Measurements from ENCODE around the gene FLYWCH2. TPM values are rescaled to one million over a fixed set of nuclear protein-coding genes. Genes with fewer than 3 reads are reported as not detected.

The FLYWCH2 gene
- total and polyA plus RNA-seq, 9 of the 15 experiments (the other 6 are each of a cell fraction or from before 2014, with no cell fraction given) = 0.70 to 55.5 (median 7.6) TPM

DNA sequence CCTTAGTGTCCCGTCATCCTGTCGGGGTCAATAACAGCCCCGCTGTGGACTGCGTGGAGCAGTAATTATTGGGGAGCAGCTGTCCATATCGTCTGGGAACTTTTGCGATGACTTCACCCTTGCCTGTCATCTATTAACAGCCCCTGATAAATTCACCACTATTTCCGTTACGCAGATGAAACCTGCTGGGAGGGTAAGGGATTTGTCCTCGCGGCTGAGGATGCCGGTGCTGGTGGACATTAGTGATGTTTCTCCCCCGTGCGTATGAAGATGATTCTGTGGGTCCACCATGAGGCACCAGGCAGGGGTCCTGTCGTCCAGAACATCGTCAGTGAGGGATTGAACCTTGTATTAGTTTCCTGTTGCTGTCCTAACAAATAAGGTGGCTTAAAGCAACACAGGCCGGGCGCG lies 1.0 kb downstream of the FLYWCH2 start (continued):
- TF ChIP-seq, protein P1, sequence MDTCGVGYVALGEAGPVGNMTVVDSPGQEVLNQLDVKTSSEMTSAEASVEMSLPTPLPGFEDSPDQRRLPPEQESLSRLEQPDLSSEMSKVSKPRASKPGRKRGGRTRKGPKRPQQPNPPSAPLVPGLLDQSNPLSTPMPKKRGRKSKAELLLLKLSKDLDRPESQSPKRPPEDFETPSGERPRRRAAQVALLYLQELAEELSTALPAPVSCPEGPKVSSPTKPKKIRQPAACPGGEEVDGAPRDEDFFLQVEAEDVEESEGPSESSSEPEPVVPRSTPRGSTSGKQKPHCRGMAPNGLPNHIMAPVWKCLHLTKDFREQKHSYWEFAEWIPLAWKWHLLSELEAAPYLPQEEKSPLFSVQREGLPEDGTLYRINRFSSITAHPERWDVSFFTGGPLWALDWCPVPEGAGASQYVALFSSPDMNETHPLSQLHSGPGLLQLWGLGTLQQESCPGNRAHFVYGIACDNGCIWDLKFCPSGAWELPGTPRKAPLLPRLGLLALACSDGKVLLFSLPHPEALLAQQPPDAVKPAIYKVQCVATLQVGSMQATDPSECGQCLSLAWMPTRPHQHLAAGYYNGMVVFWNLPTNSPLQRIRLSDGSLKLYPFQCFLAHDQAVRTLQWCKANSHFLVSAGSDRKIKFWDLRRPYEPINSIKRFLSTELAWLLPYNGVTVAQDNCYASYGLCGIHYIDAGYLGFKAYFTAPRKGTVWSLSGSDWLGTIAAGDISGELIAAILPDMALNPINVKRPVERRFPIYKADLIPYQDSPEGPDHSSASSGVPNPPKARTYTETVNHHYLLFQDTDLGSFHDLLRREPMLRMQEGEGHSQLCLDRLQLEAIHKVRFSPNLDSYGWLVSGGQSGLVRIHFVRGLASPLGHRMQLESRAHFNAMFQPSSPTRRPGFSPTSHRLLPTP (IDR thresholded peaks at IDR 0.05; ENCODE audit: borderline replicate concordance, extremely low read depth, insufficient read length) = no peak
- TF ChIP-seq CBX8 (IDR thresholded peaks at IDR 0.05; ENCODE audit: borderline replicate concordance, extremely low read depth, low read depth, low read length, poor library complexity, severe bottlenecking) = no peak
- TF ChIP-seq, protein P2, sequence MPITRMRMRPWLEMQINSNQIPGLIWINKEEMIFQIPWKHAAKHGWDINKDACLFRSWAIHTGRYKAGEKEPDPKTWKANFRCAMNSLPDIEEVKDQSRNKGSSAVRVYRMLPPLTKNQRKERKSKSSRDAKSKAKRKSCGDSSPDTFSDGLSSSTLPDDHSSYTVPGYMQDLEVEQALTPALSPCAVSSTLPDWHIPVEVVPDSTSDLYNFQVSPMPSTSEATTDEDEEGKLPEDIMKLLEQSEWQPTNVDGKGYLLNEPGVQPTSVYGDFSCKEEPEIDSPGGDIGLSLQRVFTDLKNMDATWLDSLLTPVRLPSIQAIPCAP (CRISPR knock-in tag; IDR thresholded peaks at IDR 0.05; ENCODE audit: borderline replicate concordance) = no peak
- TF ChIP-seq, protein P3, sequence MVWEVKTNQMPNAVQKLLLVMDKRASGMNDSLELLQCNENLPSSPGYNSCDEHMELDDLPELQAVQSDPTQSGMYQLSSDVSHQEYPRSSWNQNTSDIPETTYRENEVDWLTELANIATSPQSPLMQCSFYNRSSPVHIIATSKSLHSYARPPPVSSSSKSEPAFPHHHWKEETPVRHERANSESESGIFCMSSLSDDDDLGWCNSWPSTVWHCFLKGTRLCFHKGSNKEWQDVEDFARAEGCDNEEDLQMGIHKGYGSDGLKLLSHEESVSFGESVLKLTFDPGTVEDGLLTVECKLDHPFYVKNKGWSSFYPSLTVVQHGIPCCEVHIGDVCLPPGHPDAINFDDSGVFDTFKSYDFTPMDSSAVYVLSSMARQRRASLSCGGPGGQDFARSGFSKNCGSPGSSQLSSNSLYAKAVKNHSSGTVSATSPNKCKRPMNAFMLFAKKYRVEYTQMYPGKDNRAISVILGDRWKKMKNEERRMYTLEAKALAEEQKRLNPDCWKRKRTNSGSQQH (CRISPR knock-in tag; IDR thresholded peaks at IDR 0.05) = no peak
- TF ChIP-seq, protein P4, sequence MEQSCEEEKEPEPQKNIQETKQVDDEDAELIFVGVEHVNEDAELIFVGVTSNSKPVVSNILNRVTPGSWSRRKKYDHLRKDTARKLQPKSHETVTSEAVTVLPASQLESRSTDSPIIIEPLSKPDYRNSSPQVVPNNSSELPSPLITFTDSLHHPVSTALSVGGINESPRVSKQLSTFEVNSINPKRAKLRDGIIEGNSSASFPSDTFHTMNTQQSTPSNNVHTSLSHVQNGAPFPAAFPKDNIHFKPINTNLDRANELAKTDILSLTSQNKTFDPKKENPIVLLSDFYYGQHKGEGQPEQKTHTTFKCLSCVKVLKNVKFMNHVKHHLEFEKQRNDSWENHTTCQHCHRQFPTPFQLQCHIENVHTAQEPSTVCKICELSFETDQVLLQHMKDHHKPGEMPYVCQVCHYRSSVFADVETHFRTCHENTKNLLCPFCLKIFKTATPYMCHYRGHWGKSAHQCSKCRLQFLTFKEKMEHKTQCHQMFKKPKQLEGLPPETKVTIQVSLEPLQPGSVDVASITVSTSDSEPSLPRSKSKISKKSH (CRISPR knock-in tag; IDR thresholded peaks at IDR 0.05) = no peak
- TF ChIP-seq OTX1 (CRISPR knock-in tag; IDR thresholded peaks at IDR 0.05) = no peak
- TF ChIP-seq, protein P5, sequence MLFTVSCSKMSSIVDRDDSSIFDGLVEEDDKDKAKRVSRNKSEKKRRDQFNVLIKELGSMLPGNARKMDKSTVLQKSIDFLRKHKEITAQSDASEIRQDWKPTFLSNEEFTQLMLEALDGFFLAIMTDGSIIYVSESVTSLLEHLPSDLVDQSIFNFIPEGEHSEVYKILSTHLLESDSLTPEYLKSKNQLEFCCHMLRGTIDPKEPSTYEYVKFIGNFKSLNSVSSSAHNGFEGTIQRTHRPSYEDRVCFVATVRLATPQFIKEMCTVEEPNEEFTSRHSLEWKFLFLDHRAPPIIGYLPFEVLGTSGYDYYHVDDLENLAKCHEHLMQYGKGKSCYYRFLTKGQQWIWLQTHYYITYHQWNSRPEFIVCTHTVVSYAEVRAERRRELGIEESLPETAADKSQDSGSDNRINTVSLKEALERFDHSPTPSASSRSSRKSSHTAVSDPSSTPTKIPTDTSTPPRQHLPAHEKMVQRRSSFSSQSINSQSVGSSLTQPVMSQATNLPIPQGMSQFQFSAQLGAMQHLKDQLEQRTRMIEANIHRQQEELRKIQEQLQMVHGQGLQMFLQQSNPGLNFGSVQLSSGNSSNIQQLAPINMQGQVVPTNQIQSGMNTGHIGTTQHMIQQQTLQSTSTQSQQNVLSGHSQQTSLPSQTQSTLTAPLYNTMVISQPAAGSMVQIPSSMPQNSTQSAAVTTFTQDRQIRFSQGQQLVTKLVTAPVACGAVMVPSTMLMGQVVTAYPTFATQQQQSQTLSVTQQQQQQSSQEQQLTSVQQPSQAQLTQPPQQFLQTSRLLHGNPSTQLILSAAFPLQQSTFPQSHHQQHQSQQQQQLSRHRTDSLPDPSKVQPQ (CRISPR knock-in tag; IDR thresholded peaks at IDR 0.05; ENCODE audit: borderline replicate concordance) = no peak
- no peak for TF ChIP-seq PURB (CRISPR knock-in tag; IDR thresholded peaks at IDR 0.05; ENCODE audit: low read depth)
- TF ChIP-seq, protein P6, sequence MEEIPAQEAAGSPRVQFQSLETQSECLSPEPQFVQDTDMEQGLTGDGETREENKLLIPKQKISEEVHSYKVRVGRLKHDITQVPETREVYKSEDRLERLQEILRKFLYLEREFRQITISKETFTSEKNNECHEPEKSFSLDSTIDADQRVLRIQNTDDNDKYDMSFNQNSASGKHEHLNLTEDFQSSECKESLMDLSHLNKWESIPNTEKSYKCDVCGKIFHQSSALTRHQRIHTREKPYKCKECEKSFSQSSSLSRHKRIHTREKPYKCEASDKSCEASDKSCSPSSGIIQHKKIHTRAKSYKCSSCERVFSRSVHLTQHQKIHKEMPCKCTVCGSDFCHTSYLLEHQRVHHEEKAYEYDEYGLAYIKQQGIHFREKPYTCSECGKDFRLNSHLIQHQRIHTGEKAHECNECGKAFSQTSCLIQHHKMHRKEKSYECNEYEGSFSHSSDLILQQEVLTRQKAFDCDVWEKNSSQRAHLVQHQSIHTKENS (CRISPR knock-in tag; IDR thresholded peaks at IDR 0.05) = no peak
- no peak for TF ChIP-seq MYC (IDR thresholded peaks at IDR 0.05; ENCODE audit: low read depth, low read length)
- no peak for TF ChIP-seq MYC (CRISPR knock-in tag; IDR thresholded peaks at IDR 0.05; ENCODE audit: borderline replicate concordance, low read depth)
- TF ChIP-seq GATA2 (CRISPR knock-in tag; IDR thresholded peaks at IDR 0.05) = no peak
- peak; percentile 7; the same call in 1 of the 2 replicates for TF ChIP-seq SMAD4 (CRISPR knock-in tag; conservative IDR thresholded peaks at IDR 0.05)
- TF ChIP-seq BHLHE40 (IDR thresholded peaks at IDR 0.05; ENCODE audit: low read length) = no peak
- TF ChIP-seq NCOA2 (IDR thresholded peaks at IDR 0.05; ENCODE audit: partially characterized antibody in 2 of 2) = no peak
